Adrenal gland (tissue), 5 donors: ENCODE measurements around the gene SINHCAF.

Experiments used
- POLR2A ChIP-seq, 2 donors: fragments of 450-650 bp; IDR thresholded peaks; one replicate each; pipeline ENCODE4 v1.6.1; 2017; ENCODE audit warnings: antibody characterized with exemption in 2 of 2, mild to moderate bottlenecking in 2 of 2, moderate library complexity in 1 of 2
- TF ChIP-seq, protein P1 (sequence below), 6 experiments: fragments of 450-650 bp in 4 of 6; fragments of 200-600 bp in 2 of 6; sonication (generic) in 1 of 6; IDR thresholded peaks; 1 replicate in 5 of 6; 2 replicates in 1 of 6; pipeline versions ENCODE4 v1.5.1 to v1.8.0; 2016 to 2021; ENCODE audit warnings: antibody characterized with exemption in 6 of 6, mild to moderate bottlenecking in 2 of 6, moderate library complexity in 1 of 6
- donor health status: DM: no; HTN: no; CAD: no.

DNA sequence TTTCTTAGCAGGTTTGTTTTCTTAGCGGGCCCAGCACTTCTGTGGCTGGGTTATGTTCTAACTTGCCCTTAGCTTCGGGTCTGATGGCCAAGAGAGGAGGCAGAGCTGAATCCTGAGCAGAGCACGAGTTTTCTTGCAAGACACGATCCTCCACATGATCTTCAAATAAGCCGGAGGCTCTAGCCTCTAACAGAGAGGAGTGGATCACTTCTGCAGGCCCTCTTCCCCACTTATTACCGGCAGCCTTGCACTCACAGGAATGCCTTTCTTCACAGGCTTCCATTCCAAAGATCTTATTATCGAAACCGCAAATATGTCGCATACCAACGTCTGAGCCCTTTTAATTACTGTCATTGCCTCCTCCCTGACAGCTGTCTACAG, 79.5 kb downstream of the SINHCAF start:
- TF ChIP-seq, protein P1, sequence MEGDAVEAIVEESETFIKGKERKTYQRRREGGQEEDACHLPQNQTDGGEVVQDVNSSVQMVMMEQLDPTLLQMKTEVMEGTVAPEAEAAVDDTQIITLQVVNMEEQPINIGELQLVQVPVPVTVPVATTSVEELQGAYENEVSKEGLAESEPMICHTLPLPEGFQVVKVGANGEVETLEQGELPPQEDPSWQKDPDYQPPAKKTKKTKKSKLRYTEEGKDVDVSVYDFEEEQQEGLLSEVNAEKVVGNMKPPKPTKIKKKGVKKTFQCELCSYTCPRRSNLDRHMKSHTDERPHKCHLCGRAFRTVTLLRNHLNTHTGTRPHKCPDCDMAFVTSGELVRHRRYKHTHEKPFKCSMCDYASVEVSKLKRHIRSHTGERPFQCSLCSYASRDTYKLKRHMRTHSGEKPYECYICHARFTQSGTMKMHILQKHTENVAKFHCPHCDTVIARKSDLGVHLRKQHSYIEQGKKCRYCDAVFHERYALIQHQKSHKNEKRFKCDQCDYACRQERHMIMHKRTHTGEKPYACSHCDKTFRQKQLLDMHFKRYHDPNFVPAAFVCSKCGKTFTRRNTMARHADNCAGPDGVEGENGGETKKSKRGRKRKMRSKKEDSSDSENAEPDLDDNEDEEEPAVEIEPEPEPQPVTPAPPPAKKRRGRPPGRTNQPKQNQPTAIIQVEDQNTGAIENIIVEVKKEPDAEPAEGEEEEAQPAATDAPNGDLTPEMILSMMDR (IDR thresholded peaks at IDR 0.05), result no peak
- no peak for TF ChIP-seq POLR2A (IDR thresholded peaks at IDR 0.05)
